ENCODE measurements around the gene MALT1.

The MALT1 gene

GRCh38 chr18:58692422-58693185 lies 21.3 kb downstream of the MALT1 start:
- no peak for DNase-seq

DNA sequence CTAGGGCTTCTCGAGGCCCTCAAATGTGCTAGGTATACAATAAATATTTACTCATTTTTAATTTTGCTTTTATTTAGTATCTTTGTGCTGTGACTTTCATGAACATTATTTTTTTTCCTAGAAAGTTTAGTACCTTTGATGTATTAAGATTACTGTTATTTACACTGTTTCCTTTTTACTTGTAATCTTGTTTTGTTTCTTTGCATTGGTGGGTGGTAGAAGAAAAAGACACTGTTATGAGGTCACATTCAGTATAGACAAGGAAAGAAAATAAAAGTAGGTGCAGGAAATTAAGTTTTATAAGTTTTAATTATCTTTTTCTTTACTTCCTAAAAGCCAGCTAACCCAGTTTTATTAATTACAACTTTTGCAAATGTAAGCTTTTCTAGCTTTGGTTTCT lies 23.0 kb downstream of the MALT1 start:
- no peak for DNase-seq

- DNase-seq: no peak
These were observed 23.6 kb downstream of the MALT1 start for GRCh38 chr18:58694720-58695468.

DNA sequence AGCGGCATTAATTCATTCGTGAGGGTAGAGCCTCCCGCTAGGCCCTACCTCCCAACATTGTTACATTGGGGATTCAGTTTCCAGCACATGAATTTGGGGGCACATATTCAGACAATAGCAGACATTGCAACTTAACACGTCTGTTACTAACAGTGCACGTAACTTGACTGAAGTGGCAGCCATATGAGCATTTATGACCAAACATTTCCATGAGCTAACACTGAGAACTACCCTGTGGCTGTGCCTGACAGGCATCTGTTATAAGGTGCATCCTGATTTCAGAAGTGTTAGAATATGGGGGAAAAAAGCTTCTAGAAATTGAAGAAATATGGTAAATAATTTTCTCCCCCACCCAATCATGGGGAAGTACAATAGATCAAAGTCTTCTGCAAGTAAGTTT lies 24.5 kb downstream of the MALT1 start:
- DNase-seq: no peak

DNA sequence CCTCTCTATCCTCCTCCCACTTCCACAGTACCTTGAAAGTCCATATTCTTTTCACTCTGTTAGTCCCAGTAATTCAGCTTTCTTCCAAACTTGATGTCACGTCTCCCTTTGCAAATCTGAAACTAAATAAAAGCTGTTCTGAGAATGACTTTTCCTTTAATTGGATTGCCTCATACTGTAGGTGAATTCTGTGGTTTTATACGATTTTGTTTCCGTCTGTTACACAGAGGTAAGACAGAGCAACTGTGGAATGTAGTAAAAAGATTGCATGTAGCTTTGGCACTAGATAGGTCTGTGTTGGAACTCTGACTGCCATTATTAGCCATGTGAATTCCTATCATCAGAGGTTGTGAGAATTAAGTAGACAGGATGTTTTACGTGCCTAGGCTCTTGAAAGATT lies 25.9 kb downstream of the MALT1 start:
- no peak for DNase-seq

DNA sequence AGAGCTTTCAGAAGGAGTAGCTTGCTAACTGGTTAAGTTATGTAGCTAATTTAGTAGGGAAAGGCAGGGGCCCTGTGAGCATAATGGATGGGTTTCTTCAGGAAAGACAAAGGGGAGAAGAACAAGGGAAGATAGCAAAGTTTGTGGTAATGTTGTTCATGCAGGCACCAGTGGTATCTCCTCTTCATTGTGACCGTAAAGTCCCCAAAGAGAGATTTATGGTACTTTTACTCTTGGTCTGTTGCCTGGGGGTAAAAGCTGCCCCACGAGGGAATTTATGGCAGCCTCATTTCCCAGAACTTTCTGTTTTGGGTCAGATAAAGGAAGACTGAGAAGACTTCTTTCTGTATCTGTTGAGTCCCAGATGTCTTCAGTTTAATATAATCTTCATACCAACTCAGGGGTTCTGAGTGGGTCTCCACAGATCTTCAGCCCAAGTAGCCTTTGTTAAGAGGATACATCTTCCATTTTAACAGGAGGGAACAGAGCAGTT lies 27.5 kb downstream of the MALT1 start:
- no peak for DNase-seq

DNA sequence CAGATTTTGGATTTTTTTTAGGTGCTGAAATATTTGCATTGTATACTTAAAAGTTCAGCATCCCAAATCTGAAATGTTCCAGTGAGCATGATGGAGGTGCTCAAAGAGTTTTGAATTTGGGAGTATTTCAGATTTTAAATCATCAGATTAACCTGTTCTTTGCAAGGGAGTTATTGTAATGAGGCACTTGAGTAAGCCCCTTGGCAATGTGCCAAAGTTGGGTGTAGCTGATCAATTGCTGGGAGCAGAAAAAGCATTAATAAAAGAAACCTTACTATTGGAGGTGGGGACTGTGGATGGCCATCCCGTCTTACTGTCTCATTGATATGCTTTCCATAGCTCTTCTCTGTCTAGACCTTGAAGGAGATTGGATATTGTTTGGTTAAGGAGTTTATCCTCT lies 28.3 kb downstream of the MALT1 start:
- DNase-seq: no peak

DNA sequence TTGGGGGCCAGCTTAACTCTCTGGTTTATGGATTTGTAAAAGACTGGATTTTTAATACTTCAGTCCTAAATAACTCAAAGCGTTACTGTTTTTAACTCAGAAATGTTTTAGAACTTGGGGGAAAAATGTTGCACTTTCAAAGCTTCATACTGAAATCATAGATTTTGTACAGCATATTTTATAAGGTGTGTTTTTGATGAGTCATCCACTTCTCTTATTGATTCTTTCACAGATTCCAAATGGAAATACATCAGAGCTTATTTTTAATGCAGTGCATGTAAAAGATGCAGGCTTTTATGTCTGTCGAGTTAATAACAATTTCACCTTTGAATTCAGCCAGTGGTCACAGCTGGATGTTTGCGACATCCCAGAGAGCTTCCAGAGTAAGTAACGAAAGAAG lies 28.9 kb downstream of the MALT1 start:
- no peak for DNase-seq

- no peak for DNase-seq
These were observed 41.7 kb downstream of the MALT1 start for GRCh38 chr18:58712930-58713329.

DNA sequence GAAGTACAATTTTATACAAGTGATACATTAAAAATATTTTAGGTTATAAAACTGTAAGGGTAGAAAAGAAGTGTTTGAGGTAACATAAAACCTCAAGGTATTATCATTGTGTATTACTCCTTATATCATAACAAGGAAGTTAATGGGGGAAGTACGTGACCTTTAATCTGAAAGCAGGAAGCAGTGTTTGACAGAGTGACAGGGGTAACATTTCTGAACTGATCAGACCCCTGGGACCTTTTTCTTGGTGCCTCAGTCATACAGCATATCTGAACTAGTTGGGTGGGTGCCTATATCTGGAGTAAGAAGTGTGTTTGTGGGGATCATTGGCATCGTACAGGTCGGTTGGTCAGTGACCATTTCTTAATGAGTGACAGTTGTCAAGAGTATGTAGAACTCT lies 43.0 kb downstream of the MALT1 start:
- no peak for DNase-seq

DNA sequence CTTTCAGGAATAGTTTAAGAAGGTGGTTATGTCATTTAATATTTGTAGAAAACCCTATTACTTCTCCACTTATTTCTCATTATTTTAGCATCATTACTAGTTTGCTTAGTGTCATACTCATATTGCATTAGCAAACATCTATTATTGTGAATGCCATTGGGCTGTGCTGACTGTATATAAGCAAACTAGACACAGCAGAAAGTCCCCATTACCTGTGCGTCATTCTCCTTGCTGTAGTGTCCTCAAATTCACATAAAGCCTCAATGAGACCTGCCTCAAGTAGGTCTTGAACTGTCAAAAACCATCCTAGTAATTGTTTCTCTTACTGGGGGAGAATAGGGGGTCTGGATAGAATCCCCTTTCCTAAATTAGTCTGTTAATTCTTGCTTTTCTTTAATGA lies 43.6 kb downstream of the MALT1 start:
- DNase-seq: no peak

DNA sequence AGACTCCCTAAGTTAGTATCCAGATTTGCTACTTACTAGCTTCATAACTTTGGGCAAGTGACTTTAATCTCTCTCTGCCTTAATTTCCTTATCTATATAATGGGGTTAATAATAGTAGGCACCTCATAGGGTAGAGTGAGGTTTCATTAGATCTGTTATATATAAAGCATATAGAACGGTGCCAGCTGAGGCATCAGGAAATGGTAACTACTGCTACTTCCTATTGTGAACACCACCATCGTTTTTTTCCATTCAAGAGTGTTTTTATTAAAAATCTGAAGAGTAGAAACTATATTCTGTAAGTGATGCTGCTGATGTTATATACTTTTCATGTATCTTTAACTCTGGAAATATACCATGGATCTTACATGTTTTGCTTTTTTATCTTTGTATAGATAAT lies 44.3 kb downstream of the MALT1 start:
- no peak for DNase-seq

GRCh38 chr18:58716060-58716756 lies 44.9 kb downstream of the MALT1 start:
- DNase-seq: no peak

DNA sequence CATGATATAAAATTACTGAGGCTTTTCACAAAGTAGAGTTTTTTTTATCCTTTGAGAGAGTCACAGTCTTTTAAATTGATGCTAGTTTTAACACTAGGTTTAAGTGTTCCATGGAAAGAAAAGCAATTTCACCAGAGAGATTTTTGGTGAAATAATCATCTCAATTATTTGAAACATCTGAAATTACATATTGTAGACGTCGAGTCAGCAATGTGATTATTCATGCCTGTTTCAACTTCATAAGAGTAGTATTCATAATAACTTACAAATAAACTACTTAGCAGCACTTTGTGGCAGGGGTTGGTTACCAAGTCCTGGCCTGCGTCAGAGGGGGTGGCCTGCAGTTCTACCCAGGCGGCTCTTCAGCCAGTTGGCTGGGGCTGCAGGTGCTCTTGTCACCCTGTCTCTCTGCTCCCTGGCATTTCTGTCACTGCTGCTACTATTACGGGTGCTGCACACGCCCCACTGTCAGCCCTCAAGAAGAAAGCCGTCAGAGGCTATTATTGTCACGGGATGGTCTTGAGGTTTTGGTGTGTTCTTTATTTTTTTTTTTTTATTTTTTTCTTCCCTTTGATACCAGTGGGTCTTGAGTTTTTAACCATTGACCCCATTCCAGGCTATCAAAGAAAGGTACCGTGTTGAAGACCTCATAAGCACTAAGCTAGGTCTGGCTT lies 50.4 kb downstream of the MALT1 start:
- DNase-seq: no peak

DNA sequence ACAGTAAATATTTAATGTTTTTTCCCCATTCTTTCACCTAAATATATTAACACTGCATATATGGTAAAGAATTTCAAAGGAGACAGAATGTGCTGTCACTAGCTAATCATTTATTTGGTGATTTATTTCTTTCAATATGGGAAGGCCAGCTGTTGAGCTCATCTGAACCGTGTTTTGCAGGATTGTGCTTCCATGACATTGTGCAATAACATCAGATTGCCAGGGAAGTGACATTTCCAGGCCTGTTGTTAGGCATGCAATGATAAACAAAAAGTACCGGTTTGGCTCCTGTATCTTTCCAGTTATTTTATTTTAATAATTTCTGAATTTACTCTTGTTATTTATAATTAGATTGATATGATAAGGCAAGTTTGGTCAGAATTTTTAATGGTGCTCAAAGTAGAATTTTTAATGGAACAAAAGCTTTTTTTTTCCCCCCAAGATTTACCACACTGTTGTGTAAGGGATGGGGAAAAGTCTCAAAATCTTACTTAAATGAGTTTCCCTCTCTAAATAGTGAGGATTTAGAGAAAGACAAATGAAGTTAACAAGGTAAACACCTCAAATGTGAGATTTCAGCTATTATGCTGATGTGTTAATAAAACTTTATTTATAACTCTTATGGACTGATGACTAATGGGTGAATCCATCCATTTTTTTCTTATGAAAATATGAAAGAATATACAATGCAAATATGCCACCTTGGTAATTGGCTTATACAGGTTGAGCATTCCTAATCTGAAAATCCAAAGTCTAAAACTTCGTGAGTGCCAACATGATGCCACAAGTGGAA lies 52.7 kb downstream of the MALT1 start:
- DNase-seq: no peak

DNA sequence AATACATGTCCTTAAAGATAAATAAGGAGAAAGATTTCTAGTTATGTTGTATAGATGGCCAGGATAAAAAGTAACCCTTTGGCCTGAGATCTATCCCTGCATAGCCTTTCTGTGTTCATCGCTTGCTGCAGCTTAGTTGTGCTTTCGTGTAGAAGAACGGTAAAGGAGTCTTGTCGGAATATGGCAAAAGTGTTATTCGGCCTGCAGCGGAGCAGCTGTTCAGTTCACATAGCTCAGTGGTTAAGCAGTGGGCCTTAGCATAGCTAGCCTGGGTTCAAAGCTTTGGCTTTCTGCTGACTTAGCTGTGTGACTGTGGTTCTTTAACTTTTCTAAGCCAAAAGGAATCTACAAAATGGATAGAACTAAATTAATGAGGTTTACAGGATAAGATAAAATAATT lies 55.4 kb downstream of the MALT1 start:
- no peak for DNase-seq

- DNase-seq: no peak
These were observed 56.7 kb downstream of the MALT1 start for GRCh38 chr18:58727776-58728500.

GRCh38 chr18:58728719-58729118 lies 57.5 kb downstream of the MALT1 start:
- no peak for DNase-seq

DNA sequence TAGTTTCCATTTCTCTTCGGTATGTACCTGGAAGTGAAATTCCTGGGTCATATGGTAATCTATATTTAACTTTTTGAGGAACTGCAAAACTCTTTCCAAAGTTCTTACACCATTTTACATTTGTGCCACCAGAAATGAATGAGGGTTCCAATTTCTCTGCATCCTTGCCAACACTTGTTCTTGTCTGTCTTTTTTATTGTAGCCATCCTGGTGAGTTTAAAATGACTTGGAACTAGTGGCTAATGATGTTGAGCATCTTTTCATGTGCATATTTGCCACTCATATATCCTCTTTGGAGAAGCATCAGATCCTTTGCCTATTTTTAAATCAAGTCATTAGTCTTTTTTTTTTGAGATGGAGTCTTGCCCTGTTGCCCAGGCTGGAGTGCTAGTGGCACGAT lies 59.4 kb downstream of the MALT1 start:
- DNase-seq: no peak

DNA sequence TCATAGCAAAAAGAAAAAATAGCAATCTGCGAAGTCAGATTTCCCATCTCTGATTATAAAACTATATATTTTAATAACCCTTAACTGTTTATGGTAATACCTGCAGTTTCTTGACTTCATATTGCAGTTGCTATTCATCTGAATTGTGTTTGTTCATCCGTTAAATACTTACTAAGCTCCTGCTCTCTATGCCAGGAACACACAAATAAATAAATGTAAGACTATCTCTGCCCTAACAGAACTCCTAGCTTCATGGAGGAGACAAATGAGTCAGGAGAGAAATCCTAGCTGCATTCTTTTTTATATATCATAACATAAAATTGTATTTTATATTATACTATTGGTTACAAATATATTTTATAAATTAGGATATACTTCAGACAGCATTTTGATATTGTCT lies 61.2 kb downstream of the MALT1 start:
- no peak for DNase-seq

- no peak for DNase-seq
These were observed 62.6 kb downstream of the MALT1 start for GRCh38 chr18:58733866-58734265.

DNA sequence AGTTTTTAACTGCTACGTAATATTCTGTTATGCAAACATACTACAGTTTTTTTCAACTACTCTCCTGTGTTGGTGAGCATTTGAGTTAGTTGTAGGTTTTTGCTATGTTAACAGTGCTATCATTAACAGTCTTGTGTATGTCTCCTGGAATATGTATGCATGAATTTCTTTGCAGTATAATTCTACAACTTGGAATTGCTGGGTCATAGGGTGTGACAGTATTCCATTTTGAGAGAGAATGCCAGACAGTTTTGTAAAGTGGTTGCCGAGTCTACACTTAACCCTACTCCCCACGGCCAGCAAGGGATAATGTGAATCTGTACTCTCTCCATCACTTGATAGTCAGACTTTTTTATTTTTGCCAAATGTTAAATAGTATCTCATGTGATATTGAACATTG lies 67.1 kb downstream of the MALT1 start:
- no peak for DNase-seq
